Smooth muscle cell of the brain vasculature (primary cell): Measurements from ENCODE around the gene MGST2.

ENCODE experiments used
- DNase-seq: peaks from one replicate; pipeline ENCODE4 v3.0.0-alpha.2; 2012; ENCODE audit warnings: low read depth, low spot score

Gene MGST2

GRCh38 chr4:139704915-139705485 lies 39.4 kb downstream of the MGST2 start:
- DNase-seq = no peak

- no peak for DNase-seq
Measured at GRCh38 chr4:139709660-139710059, 44.0 kb downstream of the MGST2 start.

DNA sequence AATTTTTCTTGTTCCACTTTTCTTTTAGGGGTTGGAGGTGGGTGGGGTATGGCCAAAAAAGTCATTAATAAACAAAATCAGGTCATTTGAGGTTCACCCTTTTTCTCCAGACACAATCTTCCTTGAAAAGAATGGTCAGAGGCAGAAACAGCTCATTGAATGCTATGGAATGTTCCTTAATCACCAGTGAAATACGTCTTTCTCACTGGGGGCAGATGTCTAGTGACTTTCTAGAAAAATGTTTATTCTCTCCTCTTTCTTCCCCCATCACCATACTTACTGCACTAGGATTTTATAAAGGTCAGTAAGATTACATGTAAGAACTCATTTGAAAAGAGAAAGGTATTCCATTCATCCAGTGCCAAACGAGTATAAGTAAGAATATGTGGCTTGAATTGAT lies 44.5 kb downstream of the MGST2 start:
- no peak for DNase-seq

DNA sequence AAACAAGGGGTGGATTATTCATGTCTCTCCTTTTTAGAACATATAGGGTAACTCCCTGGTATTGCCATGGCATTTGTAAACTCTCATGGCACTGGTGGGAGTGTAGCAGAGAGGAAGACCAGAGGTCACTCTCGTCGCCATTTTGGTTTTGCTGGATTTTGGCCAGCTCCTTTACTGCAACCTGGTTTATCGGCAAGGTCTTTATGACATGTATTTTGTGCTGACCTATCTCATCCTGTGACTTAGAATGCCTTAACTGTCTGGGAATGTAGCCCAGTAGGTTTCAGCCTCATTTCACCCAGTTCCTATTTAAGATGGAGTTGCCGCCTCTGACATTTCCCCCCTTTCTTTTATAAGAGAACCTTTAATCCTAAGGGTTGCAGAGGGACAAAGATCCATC lies 45.8 kb downstream of the MGST2 start:
- DNase-seq = no peak

- no peak for DNase-seq
Measured at GRCh38 chr4:139712882-139713281, 47.3 kb downstream of the MGST2 start.

- no peak for DNase-seq
Measured at GRCh38 chr4:139715746-139716391, 50.2 kb downstream of the MGST2 start.

DNA sequence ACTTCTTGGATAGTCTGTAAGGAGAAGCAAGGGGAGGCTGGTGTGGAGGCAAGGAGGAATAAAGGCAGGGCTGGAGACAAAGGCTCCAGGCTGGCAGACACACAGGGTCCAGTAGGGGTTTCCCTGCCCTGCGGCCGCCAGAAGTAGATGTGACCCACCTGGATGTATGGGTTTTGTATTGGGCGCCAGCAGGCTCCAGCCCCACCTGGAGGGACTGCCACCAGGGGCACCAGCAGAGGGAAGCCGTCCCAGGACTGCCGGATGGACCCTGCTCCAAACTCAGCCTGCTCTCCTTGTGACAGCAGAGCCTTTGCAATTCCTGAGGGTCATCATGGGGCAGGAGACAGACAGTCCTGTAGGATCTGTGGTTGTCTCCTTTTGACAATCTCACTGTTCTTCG lies 52.7 kb downstream of the MGST2 start:
- no peak for DNase-seq

DNA sequence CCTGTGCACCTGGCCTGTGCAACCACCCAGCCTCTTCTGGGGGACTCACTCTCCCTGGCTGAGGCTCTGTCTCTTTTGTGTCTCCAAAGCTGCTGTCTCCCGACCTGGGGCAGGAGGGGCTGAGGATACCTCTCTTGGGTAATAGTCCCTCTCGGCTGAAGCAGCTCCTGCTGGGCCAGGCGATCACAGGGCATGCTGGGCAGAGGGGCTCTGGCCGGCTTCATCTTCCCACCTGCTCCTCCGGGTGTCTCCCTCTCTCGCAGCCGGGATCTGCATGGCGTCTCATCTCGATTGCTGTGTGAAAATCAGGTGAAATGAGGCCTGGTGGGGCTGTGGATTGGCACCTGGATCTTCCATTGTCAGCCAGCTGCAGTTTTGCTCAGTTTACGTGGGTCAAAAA lies 53.2 kb downstream of the MGST2 start:
- no peak for DNase-seq

GRCh38 chr4:139719381-139720101 lies 53.9 kb downstream of the MGST2 start:
- no peak for DNase-seq

- DNase-seq = no peak
Measured at GRCh38 chr4:139720806-139721205, 55.2 kb downstream of the MGST2 start.

GRCh38 chr4:139721789-139722188 lies 56.2 kb downstream of the MGST2 start:
- DNase-seq = no peak

GRCh38 chr4:139725236-139725635 lies 59.6 kb downstream of the MGST2 start:
- no peak for DNase-seq

GRCh38 chr4:139726615-139727014 lies 61.0 kb downstream of the MGST2 start:
- no peak for DNase-seq

DNA sequence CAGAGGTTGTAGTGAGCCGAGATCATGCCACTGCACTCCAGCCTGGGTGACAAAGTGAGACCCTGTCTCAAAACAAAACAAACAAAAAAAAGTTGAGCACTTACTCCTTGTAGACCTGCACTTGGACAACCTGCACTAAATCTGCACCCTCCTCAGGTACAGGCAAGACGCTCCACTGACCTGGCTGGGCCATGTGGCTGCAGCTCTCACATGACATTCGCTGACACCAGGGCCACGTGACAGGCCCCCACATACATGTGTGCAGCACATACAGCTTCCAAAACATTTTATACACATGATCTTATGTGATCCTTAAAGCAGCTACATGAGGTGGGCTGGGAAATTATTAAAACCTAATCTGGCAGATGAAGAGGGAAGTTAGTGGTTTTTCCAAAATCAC lies 62.5 kb downstream of the MGST2 start:
- DNase-seq = no peak

DNA sequence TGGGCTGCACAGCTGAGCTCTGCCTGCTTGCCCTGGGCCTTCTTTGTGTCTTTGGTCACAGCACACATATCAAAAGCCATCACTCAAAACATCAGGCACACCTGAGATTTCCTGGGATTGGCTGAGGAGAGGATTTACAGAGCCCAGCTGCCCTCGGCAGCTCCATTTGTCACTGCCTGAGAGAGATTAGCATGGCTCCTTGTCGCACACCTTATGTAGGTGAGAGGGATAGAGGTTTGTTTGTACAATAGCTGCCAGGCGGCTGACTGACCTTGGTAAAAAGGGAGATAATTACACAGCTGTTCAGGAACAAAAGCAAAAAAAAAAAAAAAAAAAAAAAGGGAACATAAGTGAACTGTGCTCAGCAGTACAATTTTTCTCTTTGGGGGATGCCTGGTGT lies 63.2 kb downstream of the MGST2 start:
- no peak for DNase-seq

DNA sequence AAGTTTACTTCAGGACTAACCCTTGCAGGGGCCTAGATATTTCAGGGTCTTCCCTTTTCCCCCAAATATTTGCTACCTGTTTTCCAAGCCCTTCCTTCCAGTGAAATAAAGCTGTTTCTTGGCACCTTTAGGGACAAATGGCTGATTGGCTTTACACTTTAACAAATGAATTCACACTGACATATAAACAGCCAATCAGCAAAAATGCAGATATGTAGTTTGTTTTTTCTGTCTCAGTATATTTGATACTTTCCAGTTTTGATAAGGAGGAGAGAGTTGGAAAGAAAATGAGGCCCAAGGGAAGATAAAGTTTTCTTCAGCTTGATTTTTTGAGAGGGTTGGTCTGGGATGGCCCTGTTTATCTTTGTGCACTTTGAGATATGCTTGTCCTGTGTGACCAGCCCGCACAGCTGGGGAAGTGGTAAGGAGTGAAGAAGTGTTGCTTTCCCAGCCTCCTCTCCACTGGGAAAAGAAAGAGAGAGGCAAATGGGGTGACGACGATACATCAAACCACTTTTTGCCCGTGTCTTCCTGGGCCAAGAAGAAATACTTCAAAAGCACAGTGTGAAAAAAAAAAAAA lies 67.5 kb downstream of the MGST2 start:
- no peak for DNase-seq

GRCh38 chr4:139734201-139734874 lies 68.7 kb downstream of the MGST2 start:
- DNase-seq = no peak

DNA sequence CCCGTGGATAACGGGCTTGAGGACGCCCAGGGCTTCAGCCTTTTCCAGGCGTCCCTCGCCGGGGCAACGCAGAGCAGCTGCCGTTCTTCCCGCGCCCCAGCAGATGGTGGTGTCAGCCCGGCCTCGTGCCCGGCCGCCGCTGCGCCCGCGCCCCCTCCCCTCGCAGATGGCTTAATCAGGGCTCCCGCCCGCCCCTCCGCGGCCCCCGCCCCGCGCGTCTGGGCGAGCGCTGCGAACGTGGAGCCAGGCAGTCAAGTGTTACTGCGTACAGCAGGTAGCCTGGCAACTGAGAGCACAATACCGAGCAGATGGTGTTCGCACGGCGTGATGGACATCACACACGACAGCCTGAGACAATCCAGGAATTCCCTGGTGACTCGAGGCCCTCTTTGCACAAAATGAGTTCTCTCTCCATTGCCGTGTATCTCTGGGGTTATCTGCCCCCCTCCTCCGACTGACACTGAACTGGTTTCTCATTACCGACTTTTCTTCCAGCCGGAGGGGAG lies 69.3 kb downstream of the MGST2 start:
- no peak for DNase-seq

GRCh38 chr4:139735381-139736273 lies 70.0 kb downstream of the MGST2 start:
- no peak for DNase-seq

GRCh38 chr4:139736274-139736660 lies 70.6 kb downstream of the MGST2 start:
- no peak for DNase-seq

DNA sequence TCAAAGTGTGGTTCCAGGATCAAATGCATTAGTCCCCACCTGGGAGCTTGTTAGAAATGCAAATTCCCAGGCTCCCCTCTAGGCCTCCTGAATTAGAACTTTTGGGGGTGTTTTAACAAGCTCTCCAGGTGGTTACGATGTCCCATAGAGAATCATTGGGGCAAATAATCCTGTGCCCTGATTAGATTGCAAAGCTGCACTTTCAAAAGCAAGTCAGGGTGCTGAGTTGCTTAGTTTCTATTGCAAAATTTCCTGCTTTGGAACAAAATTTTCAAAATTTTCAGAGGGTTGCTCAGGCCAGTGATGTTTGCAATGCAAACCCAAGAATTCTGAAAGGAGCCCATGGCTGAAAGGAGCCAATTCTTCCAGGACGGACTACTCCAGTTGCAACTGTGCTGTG lies 71.0 kb downstream of the MGST2 start:
- no peak for DNase-seq
